GM10266 (cell line): Measurements from ENCODE around the gene SPATS2L.

ENCODE experiments used
- DNase-seq: peaks from one replicate; pipeline ENCODE4 v3.0.0; 2012; ENCODE audit errors: extremely low spot score
- TF ChIP-seq, protein P1 (sequence below): IDR thresholded peaks from 2 replicates; pipeline ENCODE4 v1.5.1; 2012; ENCODE audit warnings: mild to moderate bottlenecking, low read depth; ENCODE audit not compliant: control insufficient read depth, insufficient read depth; ENCODE audit errors: missing control alignments

The SPATS2L gene

DNA sequence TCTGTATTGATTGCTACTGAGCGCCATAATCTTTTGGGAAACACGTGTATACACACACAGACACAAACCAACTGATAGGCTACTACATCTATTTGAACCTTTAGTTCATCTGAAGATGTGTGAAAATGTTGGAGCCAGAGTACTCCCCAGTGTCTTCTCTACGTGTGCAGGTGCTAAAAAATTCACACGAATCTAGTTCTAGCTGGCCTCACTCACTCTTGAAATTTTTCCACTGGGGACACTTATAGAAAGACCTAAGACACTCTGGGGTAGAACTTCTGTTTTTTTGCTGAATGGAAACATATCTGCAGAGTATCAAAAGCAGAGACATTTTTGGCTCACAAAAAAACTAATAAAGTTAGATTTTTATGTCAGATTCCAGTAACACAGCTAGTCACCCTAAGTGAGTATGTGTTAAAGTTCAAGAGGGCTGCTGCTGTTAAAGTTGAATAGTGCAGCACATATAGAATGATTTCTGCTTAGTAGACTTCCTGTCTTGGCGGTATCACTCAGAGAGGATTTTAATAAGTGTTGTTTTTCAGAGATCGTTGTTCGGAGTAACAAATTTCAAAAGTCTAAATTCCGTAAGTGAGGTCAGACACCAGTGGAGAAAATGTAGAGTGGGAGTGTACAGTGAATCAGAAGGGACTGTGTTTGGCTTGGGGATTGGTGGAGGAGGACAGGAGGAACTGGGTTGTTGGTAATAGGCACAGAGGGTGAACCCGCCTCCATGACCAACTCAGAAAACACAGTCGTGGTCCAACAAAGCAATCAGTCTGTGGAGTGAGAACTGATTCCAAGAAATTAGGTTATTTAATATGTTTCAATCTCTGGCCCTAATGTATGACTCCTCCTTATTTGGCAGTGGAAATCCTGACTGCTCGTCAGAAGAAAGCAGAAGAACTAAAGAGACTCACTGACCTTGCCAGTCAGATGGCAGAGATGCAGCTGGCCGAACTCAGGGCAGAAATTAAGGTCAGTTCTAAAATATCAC, 160.2 kb downstream of the SPATS2L start:
- TF ChIP-seq, protein P1, sequence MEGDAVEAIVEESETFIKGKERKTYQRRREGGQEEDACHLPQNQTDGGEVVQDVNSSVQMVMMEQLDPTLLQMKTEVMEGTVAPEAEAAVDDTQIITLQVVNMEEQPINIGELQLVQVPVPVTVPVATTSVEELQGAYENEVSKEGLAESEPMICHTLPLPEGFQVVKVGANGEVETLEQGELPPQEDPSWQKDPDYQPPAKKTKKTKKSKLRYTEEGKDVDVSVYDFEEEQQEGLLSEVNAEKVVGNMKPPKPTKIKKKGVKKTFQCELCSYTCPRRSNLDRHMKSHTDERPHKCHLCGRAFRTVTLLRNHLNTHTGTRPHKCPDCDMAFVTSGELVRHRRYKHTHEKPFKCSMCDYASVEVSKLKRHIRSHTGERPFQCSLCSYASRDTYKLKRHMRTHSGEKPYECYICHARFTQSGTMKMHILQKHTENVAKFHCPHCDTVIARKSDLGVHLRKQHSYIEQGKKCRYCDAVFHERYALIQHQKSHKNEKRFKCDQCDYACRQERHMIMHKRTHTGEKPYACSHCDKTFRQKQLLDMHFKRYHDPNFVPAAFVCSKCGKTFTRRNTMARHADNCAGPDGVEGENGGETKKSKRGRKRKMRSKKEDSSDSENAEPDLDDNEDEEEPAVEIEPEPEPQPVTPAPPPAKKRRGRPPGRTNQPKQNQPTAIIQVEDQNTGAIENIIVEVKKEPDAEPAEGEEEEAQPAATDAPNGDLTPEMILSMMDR = no peak
- no peak for DNase-seq

DNA sequence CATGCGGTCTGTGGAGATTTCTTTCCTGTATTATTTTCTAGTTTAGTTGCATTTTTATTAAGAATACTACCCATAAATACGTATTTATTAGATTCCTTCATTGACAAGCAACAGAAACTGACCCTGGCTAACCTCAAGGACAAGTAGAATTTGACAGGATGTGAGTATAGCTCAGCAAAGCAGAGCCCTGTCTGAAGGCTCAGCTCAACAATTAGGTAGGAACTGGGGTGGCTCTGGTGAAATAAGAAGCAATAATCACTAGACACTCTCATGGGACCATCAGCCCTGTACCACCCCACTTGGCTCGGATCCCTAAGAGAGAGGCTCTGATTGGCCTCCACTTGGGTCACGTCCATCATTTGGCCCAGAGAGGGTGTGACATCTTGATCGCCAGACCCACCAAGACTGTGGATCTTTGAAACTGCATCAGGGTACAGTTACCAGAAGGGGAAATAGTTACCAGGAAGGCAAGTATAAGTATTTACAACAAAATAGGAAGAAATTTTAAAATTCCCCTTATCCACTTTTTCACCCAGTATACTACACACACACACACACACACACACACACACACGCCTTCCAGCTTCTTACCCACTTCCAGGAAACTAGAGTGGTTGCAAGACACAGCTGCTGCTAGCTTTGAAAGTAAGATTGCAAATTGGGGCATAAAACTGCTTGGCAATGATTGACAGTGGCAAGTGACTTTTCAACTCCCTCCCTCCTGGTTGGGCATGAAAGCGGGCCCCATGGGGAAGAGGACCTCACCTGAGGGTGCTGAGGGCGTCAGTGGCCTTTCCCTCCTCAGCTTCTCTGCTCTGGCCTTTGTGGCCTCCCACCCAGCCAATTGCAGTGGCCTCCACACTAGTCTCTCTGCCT, 161.6 kb downstream of the SPATS2L start:
- DNase-seq = no peak
- TF ChIP-seq, protein P1 = no peak

DNA sequence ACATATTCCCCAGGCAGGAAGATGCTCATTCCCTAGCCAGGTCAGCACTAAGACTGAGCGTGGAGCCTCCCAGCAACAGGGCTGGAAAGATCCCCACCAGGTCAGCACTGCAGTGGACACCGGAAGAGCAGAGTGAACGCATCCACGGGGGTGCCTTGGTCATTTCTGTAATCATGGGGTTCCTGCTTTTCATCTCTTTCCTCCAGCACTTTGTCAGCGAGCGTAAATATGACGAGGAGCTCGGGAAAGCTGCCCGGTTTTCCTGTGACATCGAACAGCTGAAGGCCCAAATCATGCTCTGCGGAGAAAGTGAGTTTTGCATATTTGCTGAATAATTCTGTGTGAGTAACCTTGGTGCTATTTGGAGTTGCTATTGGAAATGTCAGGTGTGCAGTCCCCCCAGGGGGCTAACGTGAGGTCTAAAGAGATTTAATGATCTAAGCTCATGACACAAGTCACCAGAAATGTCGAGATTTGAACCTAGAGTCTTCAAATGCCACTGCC, 163.3 kb downstream of the SPATS2L start:
- no peak for DNase-seq
- TF ChIP-seq, protein P1 = no peak

DNA sequence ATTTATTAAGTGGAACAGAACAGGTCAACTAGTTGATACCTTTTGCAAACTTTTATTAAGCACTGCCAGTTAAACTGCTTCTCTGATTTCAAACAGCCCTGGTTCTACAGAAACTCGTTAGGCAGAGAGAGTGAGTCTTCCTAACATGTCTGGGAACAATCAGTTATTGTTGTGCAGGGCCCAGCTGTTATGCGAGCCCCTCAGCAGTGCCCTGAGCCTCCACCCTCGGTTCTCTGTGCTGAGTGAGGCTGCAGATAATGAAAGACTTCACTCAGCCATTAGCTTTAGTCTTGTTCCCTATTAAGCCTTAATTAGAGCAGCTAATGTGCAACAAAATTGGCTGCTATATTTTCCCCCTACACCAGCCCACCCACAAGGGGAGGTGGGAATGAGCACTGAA, 163.7 kb downstream of the SPATS2L start:
- no peak for DNase-seq
- TF ChIP-seq, protein P1 = no peak

DNA sequence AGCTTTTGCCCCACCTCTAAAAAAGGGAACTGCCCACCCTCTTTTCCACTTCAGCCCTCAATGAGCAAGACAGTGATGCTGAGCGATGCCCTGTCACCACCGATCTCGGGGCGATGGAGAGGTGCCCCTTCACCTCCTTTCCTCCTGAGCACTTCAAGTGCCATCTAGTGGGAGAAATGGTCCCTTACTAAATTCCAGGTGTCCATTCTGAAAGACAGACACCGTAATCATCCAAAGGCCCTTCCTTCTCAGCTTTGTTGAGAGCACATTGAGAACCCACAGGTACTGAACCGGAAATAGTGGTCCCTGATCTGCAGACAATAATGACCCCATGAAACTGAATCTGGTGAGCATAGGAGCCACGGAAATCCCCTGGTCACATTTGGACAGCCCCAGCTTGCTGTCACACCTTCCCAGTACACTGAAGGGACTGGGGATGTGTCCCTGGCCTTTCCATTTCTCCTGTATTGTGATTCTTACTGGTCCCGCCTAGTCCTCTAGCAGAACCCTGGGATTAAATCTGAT, 164.9 kb downstream of the SPATS2L start:
- TF ChIP-seq, protein P1 = peak; percentile 67
- DNase-seq = peak; percentile 69

DNA sequence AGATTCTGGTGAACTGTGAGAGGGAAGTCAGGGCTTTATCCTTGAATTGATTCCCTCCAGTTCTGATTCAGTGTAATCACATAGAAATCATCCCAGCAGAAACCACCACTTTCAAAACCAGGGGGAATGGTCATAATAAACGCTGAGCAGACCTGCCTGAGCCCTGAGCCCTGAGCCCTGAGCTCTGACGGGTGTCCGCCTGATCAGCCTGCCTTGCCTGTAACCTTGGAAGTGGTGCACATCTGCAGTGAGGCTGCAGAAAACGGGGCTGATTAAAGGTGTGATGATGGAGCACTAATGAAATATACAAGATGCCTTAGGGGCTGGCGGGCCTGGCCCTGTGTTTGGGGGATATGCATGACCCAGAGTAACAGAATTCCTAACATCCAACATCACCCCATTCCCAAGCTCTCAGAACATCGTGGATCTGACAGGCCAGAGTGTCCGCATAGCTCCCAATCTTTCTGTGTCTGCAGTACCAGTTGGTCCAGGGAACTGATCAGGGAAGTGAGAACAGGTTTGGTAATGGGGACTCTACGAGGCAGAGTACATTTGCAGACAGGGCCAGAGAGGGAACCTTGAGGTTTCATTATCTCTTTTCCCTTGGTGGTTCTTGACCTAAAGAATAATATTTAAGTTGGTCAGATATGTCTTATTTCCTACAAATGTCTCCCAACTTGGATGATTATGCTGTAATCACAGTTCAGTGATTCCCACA, 165.6 kb downstream of the SPATS2L start:
- TF ChIP-seq, protein P1 = no peak
- peak; percentile 32 for DNase-seq
